ENCODE data around the gene EMC7.
"Not testable (repeated sequence)": the region's sequence is repeated elsewhere in the genome, so short reads cannot be mapped to it uniquely, and the experiment has no call there.

Gene EMC7

GRCh38 chr15:34084086-34084485, 17.6 kb downstream of the EMC7 start:
- no peak for DNase-seq

- DNase-seq = no peak
These were observed 21.8 kb downstream of the EMC7 start for GRCh38 chr15:34079904-34080303.

DNA sequence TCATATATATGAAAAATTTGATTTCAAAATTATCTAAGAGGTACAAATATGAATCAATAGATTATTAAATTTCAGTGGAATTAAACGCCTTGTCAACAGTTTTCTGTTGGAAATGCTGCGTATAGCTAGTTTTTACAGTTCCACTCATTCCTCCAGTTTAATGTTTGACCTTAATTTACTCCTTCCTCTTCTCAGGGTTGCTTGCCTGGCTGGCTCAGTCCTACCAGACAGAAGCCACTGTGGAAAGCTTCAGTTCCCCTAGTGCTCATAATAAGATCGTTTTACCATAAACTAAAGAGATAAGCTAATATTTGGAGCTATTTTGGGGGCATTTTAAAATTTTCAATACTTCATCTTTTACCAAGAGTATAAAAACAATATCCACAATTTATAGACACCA, 22.8 kb downstream of the EMC7 start:
- no peak for DNase-seq

DNA sequence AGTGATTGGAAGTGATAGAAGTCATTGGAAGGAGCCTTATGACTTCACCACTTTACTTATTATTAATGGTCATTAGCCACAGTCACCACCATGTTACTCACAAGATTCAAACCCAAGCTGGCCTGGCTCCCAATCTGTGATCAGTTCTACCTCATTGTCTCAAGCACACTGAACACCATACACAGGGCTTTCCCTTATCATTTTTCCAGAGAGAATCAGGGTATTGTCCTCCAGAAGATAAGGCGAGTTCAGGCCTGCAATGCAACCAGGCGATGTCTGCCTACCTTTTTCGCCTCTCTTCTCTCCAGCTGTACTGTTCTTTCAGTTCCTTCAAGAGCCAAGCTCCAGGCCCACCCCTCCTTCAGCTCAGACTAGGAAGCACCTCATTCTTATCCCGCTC, 24.9 kb downstream of the EMC7 start:
- DNase-seq = no peak

GRCh38 chr15:34070003-34070402, 31.7 kb downstream of the EMC7 start:
- DNase-seq = no peak

DNA sequence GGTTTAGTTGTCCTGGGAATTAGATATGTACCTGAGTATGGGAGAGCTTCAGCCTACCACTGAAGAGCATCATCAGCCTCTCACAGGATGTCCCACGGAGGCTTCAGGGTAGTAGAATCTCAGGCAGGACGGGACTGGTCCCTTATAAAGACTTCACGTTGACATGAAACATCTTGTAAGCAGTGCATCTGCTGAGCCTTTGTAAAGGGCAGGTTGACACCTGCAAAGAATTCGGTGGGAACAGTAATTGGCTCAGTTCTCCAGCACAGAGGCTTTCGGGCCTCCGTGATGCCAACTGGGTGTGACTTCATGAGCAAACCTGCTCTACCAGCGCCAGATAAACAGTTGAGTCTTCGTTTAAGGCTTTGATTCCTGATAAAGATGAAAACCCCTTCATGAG, 35.7 kb downstream of the EMC7 start:
- no peak for DNase-seq

- no peak for DNase-seq
These were observed 36.4 kb downstream of the EMC7 start for GRCh38 chr15:34065261-34065660.

- no peak for DNase-seq
These were observed 37.2 kb downstream of the EMC7 start for GRCh38 chr15:34064438-34064837.

GRCh38 chr15:34059946-34060345, 41.7 kb downstream of the EMC7 start:
- no peak for DNase-seq

- no peak for DNase-seq
These were observed 42.2 kb downstream of the EMC7 start for GRCh38 chr15:34059476-34059875.

- peak; percentile 81 for DNase-seq
These were observed 44.8 kb downstream of the EMC7 start for GRCh38 chr15:34056911-34057310.

GRCh38 chr15:34055868-34056595, 45.6 kb downstream of the EMC7 start:
- DNase-seq = peak; percentile 94

GRCh38 chr15:34054081-34054707, 47.5 kb downstream of the EMC7 start:
- DNase-seq = peak; percentile 57

DNA sequence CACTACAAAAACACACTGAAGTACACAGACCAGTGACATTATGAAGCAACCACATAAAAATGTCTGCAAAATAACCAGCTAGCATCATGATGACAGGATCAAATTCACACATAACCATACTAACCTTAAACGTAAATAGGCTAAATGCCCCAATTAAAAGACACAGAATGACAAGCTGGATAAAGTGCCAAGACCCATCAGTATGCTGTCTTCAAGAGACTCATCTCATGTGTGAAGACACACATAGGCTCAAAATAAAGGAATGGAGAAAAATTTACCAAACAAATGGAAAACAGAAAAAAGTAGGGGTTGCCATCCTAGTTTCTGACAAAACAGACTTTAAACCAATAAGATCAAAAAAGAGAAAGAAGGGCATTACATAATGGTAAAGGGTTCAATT, 51.3 kb downstream of the EMC7 start:
- DNase-seq = not testable (repeated sequence)

GRCh38 chr15:34049112-34049511, 52.5 kb downstream of the EMC7 start:
- peak; percentile 86 for DNase-seq

DNA sequence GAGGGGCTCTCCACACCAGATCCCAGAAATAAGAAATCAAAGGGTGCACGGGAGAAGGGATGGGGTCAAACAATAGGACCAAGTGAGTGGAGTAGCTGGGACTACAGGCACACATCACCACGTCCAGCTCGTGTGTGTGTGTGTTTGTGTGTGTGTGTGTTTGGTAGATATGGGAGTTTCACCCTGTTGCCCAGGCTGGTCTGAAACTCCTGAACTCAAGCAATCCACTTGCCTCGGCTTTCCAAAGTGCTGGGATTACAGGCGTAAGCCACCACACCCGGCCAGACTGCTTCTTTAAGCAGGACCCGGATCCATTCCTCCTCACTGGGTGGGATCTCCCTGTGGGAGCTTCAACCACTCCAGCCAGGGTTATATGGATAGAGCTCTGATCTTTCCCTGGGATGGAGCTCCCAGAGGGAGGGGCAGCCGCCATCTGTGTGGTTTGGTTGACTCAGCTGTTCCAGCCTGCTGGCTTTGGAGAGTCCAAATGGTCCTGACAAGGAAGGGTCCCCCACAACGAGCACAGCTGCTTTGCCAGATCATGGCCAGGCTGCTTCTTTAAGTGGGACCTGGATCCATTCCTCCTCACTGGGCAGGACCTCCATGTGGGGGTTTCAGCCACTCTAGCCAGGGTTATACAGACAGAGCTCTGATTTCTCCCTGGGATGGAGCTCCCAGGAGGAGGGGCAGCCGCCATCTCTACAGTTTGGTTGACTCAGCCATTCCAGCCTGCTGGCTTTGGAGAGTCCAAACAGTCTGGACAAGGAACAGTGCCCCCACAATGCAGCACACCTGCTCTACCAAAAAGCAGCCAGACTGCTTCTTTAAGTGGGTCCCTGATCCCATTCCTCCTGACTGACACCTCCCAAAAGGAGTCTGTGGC, 53.5 kb downstream of the EMC7 start:
- peak; percentile 78 for DNase-seq

- no peak for DNase-seq
These were observed 55.1 kb downstream of the EMC7 start for GRCh38 chr15:34046471-34047145.

DNA sequence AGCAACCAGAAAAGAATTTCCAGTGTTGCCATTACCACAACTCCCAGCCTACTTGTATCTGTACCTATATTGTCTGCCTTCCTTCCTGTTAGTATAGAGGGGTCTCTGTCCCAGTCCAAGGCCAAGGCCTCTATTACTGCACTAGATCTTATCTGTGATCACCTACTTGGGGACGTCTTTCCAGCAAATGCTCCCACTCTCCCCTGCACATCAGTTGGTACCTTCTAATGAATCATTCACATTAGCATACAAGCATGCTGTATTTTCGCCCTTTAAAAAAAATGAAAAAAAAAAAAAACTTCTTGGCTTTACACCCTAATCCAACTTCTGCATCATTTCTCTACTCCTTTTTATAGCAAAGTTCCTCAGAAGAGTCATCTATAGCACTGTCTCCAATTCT, 57.8 kb downstream of the EMC7 start:
- DNase-seq = no peak

GRCh38 chr15:34043391-34043790, 58.3 kb downstream of the EMC7 start:
- DNase-seq = no peak

- no peak for DNase-seq
These were observed 61.9 kb downstream of the EMC7 start for GRCh38 chr15:34039790-34040113.

GRCh38 chr15:34038871-34039789, 62.5 kb downstream of the EMC7 start, which contains the start of gene AVEN:
Gene AVEN, minus strand, starts transcription at chr15:34039204. Its CDS starts 158 bp downstream, at chr15:34039046.
- DNase-seq = peak; percentile 66
